ENCODE data around the gene PTK6.

DNA sequence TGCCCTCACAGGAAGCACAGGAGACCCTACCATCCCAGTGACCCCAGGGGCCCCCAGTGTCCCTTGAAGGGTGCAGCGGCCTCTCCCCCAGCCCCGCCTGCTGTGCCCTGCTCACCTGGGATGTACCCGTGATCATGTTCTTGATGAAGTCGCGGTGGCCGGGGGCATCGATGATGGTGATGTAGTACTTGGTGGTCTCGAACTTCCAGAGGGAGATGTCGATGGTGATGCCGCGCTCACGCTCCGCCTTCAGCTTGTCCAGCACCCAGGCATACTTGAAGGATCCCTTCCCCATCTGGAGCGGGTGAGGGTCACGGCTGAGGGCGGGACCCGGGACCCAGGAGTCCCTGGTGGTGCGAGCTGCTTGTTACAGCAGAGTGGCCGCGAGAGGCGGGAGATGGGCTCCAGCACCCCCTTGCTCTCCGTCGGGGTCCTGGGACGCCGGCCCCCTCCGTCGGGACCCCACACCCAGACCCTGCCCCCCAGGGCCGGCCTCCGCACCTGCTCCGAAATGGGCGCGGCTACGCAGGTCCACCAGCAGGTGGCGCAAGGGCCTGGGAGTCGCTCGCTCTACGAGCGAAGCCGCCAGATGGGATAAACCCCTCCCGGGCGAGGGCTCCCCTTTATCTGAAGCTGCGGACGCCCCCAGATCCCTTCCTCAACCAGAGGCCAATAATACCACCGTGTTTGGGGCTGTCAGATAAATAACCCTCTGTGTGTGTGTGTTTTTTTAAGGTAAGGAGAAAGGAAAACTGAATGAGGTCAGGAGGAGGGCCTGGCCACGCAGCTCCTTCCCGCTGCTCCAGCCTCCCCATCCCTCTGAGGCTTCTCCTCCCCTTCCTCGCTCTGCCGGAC is 41.2 kb downstream of the PTK6 start:
- TF ChIP-seq POLR2AphosphoS5 (IDR thresholded peaks at IDR 0.05; ENCODE audit: borderline replicate concordance, low read depth, low read length): no peak
- no peak for TF ChIP-seq EZH2 (IDR thresholded peaks at IDR 0.05)
- no peak for TF ChIP-seq FOXP2 (optimal IDR thresholded peaks at IDR 0.05; ENCODE audit: control extremely low read depth, extremely low read length, insufficient read depth)
